ENCODE results near the gene TPPP2. TPM values are rescaled to one million over a fixed set of nuclear protein-coding genes. Genes with fewer than 3 reads are reported as not detected.

Gene TPPP2
- total and polyA plus RNA-seq, 2 experiments from 2014 or later = not detected

GRCh38 chr14:21056520-21057163, 26.6 kb downstream of the TPPP2 start:
- Mint-ChIP-seq H3K4me1 (peaks cover 12% of the 10 kb centered on the region; the same call in 2 of the 3 replicates), H3K36me3 (ENCODE audit: low read depth) (no peaks in the 10 kb centered on the region), H3K9me3 (no peaks in the 10 kb centered on the region), H3K27me3 (ENCODE audit: insufficient read depth, low read depth, poor library complexity) (peaks cover 5% of the 10 kb centered on the region), H3K27ac (no peak overlapping the region), H3K4me3 (no peak overlapping the region)
- H3F3A ChIP-seq (replicated peaks; ENCODE audit: low read depth) = no peaks in the 10 kb centered on the region
- H3K36me3 ChIP-seq (ENCODE audit: insufficient read depth) = no peaks in the 10 kb centered on the region
- no peaks in the 10 kb centered on the region for H3K79me2 ChIP-seq (replicated peaks; ENCODE audit: insufficient read depth)
- TF ChIP-seq JUNB (IDR thresholded peaks at IDR 0.05; ENCODE audit: unreplicated experiment) (no peak), EZH2phosphoT487 (IDR thresholded peaks at IDR 0.05; ENCODE audit: unreplicated experiment) (no peak), NANOG (IDR thresholded peaks at IDR 0.05; ENCODE audit: borderline replicate concordance) (no peak), ZNF331 (CRISPR knock-in tag; IDR thresholded peaks at IDR 0.05; ENCODE audit: low read depth) (no peak), STAT1 (IDR thresholded peaks at IDR 0.05; ENCODE audit: unreplicated experiment) (no peak), ZNF462 (CRISPR knock-in tag; IDR thresholded peaks at IDR 0.05) (no peak), CREB1 (CRISPR knock-in tag; IDR thresholded peaks at IDR 0.05; ENCODE audit: low read depth) (no peak), EZH2 (IDR thresholded peaks at IDR 0.05; ENCODE audit: low read depth, unreplicated experiment) (no peak), CTCF (conservative IDR thresholded peaks at IDR 0.05; ENCODE audit: low read depth in 2 of 2) (no peak), ZNF114 (CRISPR knock-in tag; IDR thresholded peaks at IDR 0.05) (no peak), POLR2AphosphoS5 (IDR thresholded peaks at IDR 0.05; ENCODE audit: low read depth) (no peak)
- TF ChIP-seq, protein P1, sequence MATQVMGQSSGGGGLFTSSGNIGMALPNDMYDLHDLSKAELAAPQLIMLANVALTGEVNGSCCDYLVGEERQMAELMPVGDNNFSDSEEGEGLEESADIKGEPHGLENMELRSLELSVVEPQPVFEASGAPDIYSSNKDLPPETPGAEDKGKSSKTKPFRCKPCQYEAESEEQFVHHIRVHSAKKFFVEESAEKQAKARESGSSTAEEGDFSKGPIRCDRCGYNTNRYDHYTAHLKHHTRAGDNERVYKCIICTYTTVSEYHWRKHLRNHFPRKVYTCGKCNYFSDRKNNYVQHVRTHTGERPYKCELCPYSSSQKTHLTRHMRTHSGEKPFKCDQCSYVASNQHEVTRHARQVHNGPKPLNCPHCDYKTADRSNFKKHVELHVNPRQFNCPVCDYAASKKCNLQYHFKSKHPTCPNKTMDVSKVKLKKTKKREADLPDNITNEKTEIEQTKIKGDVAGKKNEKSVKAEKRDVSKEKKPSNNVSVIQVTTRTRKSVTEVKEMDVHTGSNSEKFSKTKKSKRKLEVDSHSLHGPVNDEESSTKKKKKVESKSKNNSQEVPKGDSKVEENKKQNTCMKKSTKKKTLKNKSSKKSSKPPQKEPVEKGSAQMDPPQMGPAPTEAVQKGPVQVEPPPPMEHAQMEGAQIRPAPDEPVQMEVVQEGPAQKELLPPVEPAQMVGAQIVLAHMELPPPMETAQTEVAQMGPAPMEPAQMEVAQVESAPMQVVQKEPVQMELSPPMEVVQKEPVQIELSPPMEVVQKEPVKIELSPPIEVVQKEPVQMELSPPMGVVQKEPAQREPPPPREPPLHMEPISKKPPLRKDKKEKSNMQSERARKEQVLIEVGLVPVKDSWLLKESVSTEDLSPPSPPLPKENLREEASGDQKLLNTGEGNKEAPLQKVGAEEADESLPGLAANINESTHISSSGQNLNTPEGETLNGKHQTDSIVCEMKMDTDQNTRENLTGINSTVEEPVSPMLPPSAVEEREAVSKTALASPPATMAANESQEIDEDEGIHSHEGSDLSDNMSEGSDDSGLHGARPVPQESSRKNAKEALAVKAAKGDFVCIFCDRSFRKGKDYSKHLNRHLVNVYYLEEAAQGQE (IDR thresholded peaks at IDR 0.05; ENCODE audit: unreplicated experiment) = no peak
- TF ChIP-seq, protein P2, sequence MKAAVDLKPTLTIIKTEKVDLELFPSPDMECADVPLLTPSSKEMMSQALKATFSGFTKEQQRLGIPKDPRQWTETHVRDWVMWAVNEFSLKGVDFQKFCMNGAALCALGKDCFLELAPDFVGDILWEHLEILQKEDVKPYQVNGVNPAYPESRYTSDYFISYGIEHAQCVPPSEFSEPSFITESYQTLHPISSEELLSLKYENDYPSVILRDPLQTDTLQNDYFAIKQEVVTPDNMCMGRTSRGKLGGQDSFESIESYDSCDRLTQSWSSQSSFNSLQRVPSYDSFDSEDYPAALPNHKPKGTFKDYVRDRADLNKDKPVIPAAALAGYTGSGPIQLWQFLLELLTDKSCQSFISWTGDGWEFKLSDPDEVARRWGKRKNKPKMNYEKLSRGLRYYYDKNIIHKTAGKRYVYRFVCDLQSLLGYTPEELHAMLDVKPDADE (IDR thresholded peaks at IDR 0.05) = no peak
- peaks cover 6% of the 10 kb centered on the region; the same call in 1 of the 2 replicates for H3K4me1 ChIP-seq (ENCODE audit: insufficient read depth)
- no peak overlapping the region for H3K27ac ChIP-seq (ENCODE audit: low read depth)
- H3K4me3 ChIP-seq = no peak overlapping the region
- no peak overlapping the region for H3K4me2 ChIP-seq
- no peaks in the 10 kb centered on the region for H3K9me2 ChIP-seq (ENCODE audit: insufficient read depth)
- H3K27me3 ChIP-seq (ENCODE audit: insufficient read depth) = no peaks in the 10 kb centered on the region
- no peaks in the 10 kb centered on the region for H4K20me1 ChIP-seq (replicated peaks; ENCODE audit: insufficient read depth)
- ATAC-seq (no peak), DNase-seq (ENCODE audit: low spot score) (no peak)
- H2AFZ ChIP-seq = no peak overlapping the region
